Mesenchymal stem cell (in vitro differentiated cells and primary cell): ENCODE measurements around the gene TTC16.
A peak's percentile ranks its signal among the peaks of the same experiment; 100 is the strongest.

ENCODE experiments used
- DNase-seq: peaks from one replicate; pipeline ENCODE4 v3.0.0-alpha.2; 2013
- H2AFZ ChIP-seq: one replicate; pipeline ENCODE4 v1.6.1; 2013; ENCODE audit warnings: low read depth, mild to moderate bottlenecking, control low read depth, inconsistent platforms, low read length, moderate library complexity
- H2AK5ac ChIP-seq: 2 replicates; pipeline ENCODE4 v1.6.1; 2013; ENCODE audit warnings: low read length, moderate library complexity, mild to moderate bottlenecking, inconsistent platforms; ENCODE audit not compliant: severe bottlenecking
- H2BK120ac ChIP-seq: one replicate; pipeline ENCODE4 v1.6.1; 2013; ENCODE audit warnings: low read depth, mild to moderate bottlenecking, inconsistent platforms, low read length, moderate library complexity
- H2BK12ac ChIP-seq, 2 experiments: one replicate each; pipeline ENCODE4 v1.6.1; 2013; ENCODE audit warnings: inconsistent platforms in 2 of 2, low read length in 2 of 2, mild to moderate bottlenecking in 2 of 2, moderate library complexity in 2 of 2, control low read depth in 1 of 2
- H2BK15ac ChIP-seq: one replicate; pipeline ENCODE4 v1.6.1; 2013; ENCODE audit warnings: mild to moderate bottlenecking, low read depth, inconsistent platforms; ENCODE audit not compliant: poor library complexity, severe bottlenecking
- H2BK5ac ChIP-seq: 2 replicates; pipeline ENCODE4 v1.6.1; 2013; ENCODE audit warnings: low read depth, mild to moderate bottlenecking, low read length, control low read depth, inconsistent platforms; ENCODE audit not compliant: poor library complexity, severe bottlenecking
- H3K14ac ChIP-seq, 2 experiments: one replicate each; pipeline ENCODE4 v1.6.1; 2013; ENCODE audit warnings: inconsistent platforms in 2 of 2, low read length in 2 of 2, control low read depth in 1 of 2, mild to moderate bottlenecking in 1 of 2, moderate library complexity in 1 of 2
- H3K18ac ChIP-seq, 2 experiments: one replicate each; pipeline ENCODE4 v1.6.1; 2013; ENCODE audit warnings: inconsistent platforms in 2 of 2, low read length in 2 of 2, control low read depth in 1 of 2, low read depth in 1 of 2, mild to moderate bottlenecking in 1 of 2
- H3K23ac ChIP-seq, 2 experiments: one replicate each; pipeline ENCODE4 v1.6.1; 2013; ENCODE audit warnings: inconsistent platforms in 2 of 2, low read length in 2 of 2, mild to moderate bottlenecking in 2 of 2, moderate library complexity in 2 of 2, control low read depth in 1 of 2
- H3K27ac ChIP-seq: 2 replicates; pipeline ENCODE4 v1.5.1; 2013; ENCODE audit warnings: mild to moderate bottlenecking, moderate library complexity, low read length, control low read depth, inconsistent platforms; ENCODE audit not compliant: poor library complexity, severe bottlenecking
- H3K27me3 ChIP-seq, 2 experiments: 2 replicates each; pipeline versions ENCODE4 v1.6.1 to v1.7.0; 2013; ENCODE audit warnings: low read length in 2 of 2, mild to moderate bottlenecking in 2 of 2, moderate library complexity in 2 of 2, control low read depth in 1 of 2, inconsistent platforms in 1 of 2; ENCODE audit not compliant: control insufficient read depth in 1 of 2, insufficient read depth in 1 of 2
- H3K36me3 ChIP-seq, 2 experiments: 2 replicates each; pipeline versions ENCODE4 v1.6.1 to v1.7.0; 2013; ENCODE audit warnings: low read length in 2 of 2, control low read depth in 1 of 2, inconsistent platforms in 1 of 2, low read depth in 1 of 2, mild to moderate bottlenecking in 1 of 2; ENCODE audit not compliant: insufficient read depth in 2 of 2, control insufficient read depth in 1 of 2
- H3K4ac ChIP-seq, 2 experiments: one replicate each; pipeline ENCODE4 v1.6.1; 2013; ENCODE audit warnings: inconsistent platforms in 2 of 2, low read length in 2 of 2, mild to moderate bottlenecking in 2 of 2, moderate library complexity in 2 of 2, control low read depth in 1 of 2, low read depth in 1 of 2
- H3K4me1 ChIP-seq: 2 replicates; pipeline ENCODE4 v1.6.1; 2013; ENCODE audit warnings: low read depth, low read length, control low read depth; ENCODE audit not compliant: control insufficient read depth, insufficient read depth
- H3K4me2 ChIP-seq: 2 replicates; pipeline ENCODE4 v1.6.1; 2013; ENCODE audit warnings: low read length, mild to moderate bottlenecking, inconsistent platforms; ENCODE audit not compliant: poor library complexity, severe bottlenecking
- H3K4me3 ChIP-seq, 2 experiments: 2 replicates each; pipeline versions ENCODE4 v1.5.1 to v1.7.0; 2013; ENCODE audit warnings: low read length in 2 of 2, mild to moderate bottlenecking in 2 of 2, control low read depth in 1 of 2, low read depth in 1 of 2; ENCODE audit not compliant: insufficient read depth in 1 of 2
- H3K79me1 ChIP-seq: replicated peaks from 2 replicates; pipeline ENCODE4 v1.6.1; 2013; ENCODE audit warnings: mild to moderate bottlenecking, control low read depth, low read length, inconsistent platforms; ENCODE audit not compliant: poor library complexity, severe bottlenecking
- H3K9ac ChIP-seq: 2 replicates; pipeline ENCODE4 v1.7.0; 2013; ENCODE audit warnings: mild to moderate bottlenecking, low read length, moderate library complexity
- H3K9me3 ChIP-seq: 2 replicates; pipeline ENCODE4 v1.7.0; 2013; ENCODE audit warnings: mild to moderate bottlenecking, low read length; ENCODE audit not compliant: control insufficient read depth
- H4K8ac ChIP-seq: one replicate; pipeline ENCODE4 v1.6.1; 2013; ENCODE audit warnings: inconsistent platforms, mild to moderate bottlenecking, low read length, moderate library complexity
- H4K91ac ChIP-seq: one replicate; pipeline ENCODE4 v1.6.1; 2013; ENCODE audit warnings: mild to moderate bottlenecking, low read length, inconsistent platforms
- WGBS: methylation state at CpG from one replicate; pipeline ENCODE4 v1.1.7; 2013; ENCODE audit warnings: mixed read lengths; 5-methylcytosine and 5-hydroxymethylcytosine counted together

Gene TTC16

GRCh38 chr9:127771570-127772189 is 55.8 kb downstream of the TTC16 start:
- WGBS = 10% methylated on average over 15 of the region's 19 CpGs
- no peaks in the 10 kb centered on the region for H3K79me1 ChIP-seq
- peaks cover 12 to 48% of the 10 kb centered on the region in 2 experiments for H3K27me3 ChIP-seq
- H2AFZ ChIP-seq = no peak overlapping the region
- H2AK5ac ChIP-seq = no peak overlapping the region
- no peak overlapping the region for H3K14ac ChIP-seq
- peak overlapping the region in 1 of 2 experiments; percentile 72 for H3K4me3 ChIP-seq
- no peak overlapping the region for H2BK5ac ChIP-seq
- no peak overlapping the region for H3K18ac ChIP-seq
- no peak overlapping the region for H2BK120ac ChIP-seq
- no peak overlapping the region for H3K4ac ChIP-seq
- no peak overlapping the region for H4K91ac ChIP-seq
- H2BK12ac ChIP-seq = no peak overlapping the region
- peak overlapping the region; percentile 57 for H3K4me2 ChIP-seq
- H3K36me3 ChIP-seq = no peaks in the 10 kb centered on the region
- no peak overlapping the region for H2BK15ac ChIP-seq
- H3K4me1 ChIP-seq = peaks cover 18% of the 10 kb centered on the region
- peak overlapping the region; percentile 21 for H3K9ac ChIP-seq
- H3K9me3 ChIP-seq = no peaks in the 10 kb centered on the region
- no peak overlapping the region for H4K8ac ChIP-seq
- no peak overlapping the region for H3K27ac ChIP-seq
- H3K23ac ChIP-seq = no peak overlapping the region
- DNase-seq = no peak

GRCh38 chr9:127772603-127773002 is 56.7 kb downstream of the TTC16 start:
- Histone ChIP-seq H3K27ac (no peak overlapping the region), H4K91ac (no peak overlapping the region), H2BK15ac (no peak overlapping the region), H3K36me3 (no peaks in the 10 kb centered on the region), H2AFZ (no peak overlapping the region), H3K4me2 (no peak overlapping the region), H3K27me3 (peaks cover 14 to 43% of the 10 kb centered on the region in 2 experiments), H2BK5ac (no peak overlapping the region), H4K8ac (no peak overlapping the region), H3K4me3 (no peak overlapping the region), H3K18ac (no peak overlapping the region), H3K23ac (no peak overlapping the region), H2BK12ac (no peak overlapping the region), H3K4me1 (peaks cover 18% of the 10 kb centered on the region), H3K9me3 (no peaks in the 10 kb centered on the region), H3K14ac (no peak overlapping the region), H2BK120ac (no peak overlapping the region), H3K79me1 (no peaks in the 10 kb centered on the region), H2AK5ac (no peak overlapping the region), H3K9ac (no peak overlapping the region), H3K4ac (no peak overlapping the region)
- WGBS = 93% methylated on average over 5 of the region's 5 CpGs
- no peak for DNase-seq

- no peak for DNase-seq
- Histone ChIP-seq H3K4me3 (no peak overlapping the region), H2BK120ac (no peak overlapping the region), H3K14ac (no peak overlapping the region), H3K4me2 (no peak overlapping the region), H2BK12ac (peak overlapping the region in 1 of 2 experiments; percentile 11), H3K18ac (no peak overlapping the region), H2BK15ac (no peak overlapping the region), H3K36me3 (no peaks in the 10 kb centered on the region), H3K4me1 (peaks cover 12% of the 10 kb centered on the region), H2BK5ac (no peak overlapping the region), H3K9me3 (no peaks in the 10 kb centered on the region), H2AK5ac (no peak overlapping the region), H3K23ac (no peak overlapping the region), H3K4ac (no peak overlapping the region), H3K27ac (no peak overlapping the region), H3K27me3 (peaks cover 14 to 36% of the 10 kb centered on the region in 2 experiments), H2AFZ (no peak overlapping the region), H3K79me1 (no peaks in the 10 kb centered on the region), H3K9ac (no peak overlapping the region), H4K8ac (no peak overlapping the region), H4K91ac (no peak overlapping the region)
- 81% methylated on average over 3 of the region's 3 CpGs for WGBS
Measured at GRCh38 chr9:127773272-127773671, 57.4 kb downstream of the TTC16 start.

GRCh38 chr9:127773981-127774380 is 58.1 kb downstream of the TTC16 start:
- no peak overlapping the region for H3K14ac ChIP-seq
- no peak overlapping the region for H3K4me3 ChIP-seq
- no peak overlapping the region for H2BK120ac ChIP-seq
- H3K27me3 ChIP-seq = peaks cover 14 to 35% of the 10 kb centered on the region in 2 experiments
- DNase-seq = no peak
- no peak overlapping the region for H3K27ac ChIP-seq
- H3K79me1 ChIP-seq = no peaks in the 10 kb centered on the region
- peaks cover 11% of the 10 kb centered on the region for H3K4me1 ChIP-seq
- H3K18ac ChIP-seq = no peak overlapping the region
- H3K9ac ChIP-seq = no peak overlapping the region
- no peaks in the 10 kb centered on the region for H3K36me3 ChIP-seq
- H3K4me2 ChIP-seq = no peak overlapping the region
- no peaks in the 10 kb centered on the region for H3K9me3 ChIP-seq
- H2AFZ ChIP-seq = no peak overlapping the region
- H2BK12ac ChIP-seq = no peak overlapping the region
- H3K23ac ChIP-seq = no peak overlapping the region
- H2BK15ac ChIP-seq = no peak overlapping the region
- H3K4ac ChIP-seq = no peak overlapping the region
- no peak overlapping the region for H4K91ac ChIP-seq
- no peak overlapping the region for H2AK5ac ChIP-seq
- WGBS = 83% methylated on average over 10 of the region's 10 CpGs
- H2BK5ac ChIP-seq = no peak overlapping the region
- H4K8ac ChIP-seq = no peak overlapping the region
